Activated CD4-positive, alpha-beta T cell treated with anti-CD3 and anti-CD28 coated beads, Interleukin-2, amount 50 U/mL, for 1 hour (primary cell): ENCODE data around the gene THAP5.

Source experiments
- DNase-seq: peaks from one replicate; pipeline ENCODE4 v3.0.0-alpha.2; 2020

Gene THAP5

GRCh38 chr7:108528183-108528712 lies 41.3 kb downstream of the THAP5 start:
- no peak for DNase-seq

DNA sequence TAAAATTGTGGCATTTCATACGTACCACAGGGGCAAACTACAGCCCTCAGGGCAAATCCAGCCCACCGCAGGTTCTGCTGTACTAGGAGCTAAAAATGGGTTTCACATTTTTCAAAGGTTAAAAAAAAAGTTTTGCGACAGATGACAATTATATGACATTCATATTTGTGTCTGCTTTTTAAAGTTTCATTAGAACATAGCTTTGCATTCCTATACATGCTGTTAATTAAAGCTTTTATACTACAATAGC lies 42.8 kb downstream of the THAP5 start:
- DNase-seq, result no peak

DNA sequence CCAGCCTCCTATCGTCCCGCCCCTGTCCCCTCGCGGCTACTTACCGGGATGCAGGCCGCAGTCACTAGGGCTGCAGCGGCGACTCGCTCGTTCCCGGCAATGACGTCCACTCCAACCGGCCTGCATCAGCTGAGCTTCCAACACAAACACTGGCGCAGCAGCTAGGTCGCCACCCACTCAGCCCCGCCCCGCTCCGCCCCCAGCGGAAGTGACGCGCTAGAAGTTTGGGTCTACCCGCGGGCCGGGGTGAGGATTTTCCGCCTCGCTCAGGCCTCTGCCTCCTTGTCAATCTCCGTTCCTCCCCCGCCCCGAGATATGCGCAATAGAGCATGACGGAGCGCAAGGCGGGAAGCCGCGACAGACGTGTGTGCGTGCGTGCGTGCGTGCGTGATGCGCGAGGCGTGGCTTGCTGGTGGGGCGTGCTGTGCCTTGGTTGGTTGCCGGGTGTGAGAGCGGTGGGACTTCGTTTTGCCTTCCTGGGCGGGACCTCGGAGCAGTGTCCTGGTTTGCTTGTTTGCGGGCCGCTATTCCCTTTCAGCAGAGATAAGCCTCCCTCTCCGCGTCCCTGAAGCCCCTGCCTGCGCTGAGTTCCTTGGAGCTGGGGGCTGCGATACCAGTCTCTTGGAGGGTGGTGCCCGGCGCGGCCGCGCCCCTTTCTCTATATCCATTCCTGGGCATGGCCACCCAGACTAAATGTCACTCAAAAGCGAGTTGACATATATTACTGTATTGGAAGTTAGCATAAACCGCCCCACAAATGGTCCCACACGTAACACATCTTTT lies 43.3 kb downstream of the THAP5 start, which contains the start of gene PNPLA8:
PNPLA8 (minus strand) TSS at position 151 of the 783 bp plus-strand sequence. CDS start 10,644 bp downstream, outside the sequence.
- DNase-seq, result peak; percentile 100

DNA sequence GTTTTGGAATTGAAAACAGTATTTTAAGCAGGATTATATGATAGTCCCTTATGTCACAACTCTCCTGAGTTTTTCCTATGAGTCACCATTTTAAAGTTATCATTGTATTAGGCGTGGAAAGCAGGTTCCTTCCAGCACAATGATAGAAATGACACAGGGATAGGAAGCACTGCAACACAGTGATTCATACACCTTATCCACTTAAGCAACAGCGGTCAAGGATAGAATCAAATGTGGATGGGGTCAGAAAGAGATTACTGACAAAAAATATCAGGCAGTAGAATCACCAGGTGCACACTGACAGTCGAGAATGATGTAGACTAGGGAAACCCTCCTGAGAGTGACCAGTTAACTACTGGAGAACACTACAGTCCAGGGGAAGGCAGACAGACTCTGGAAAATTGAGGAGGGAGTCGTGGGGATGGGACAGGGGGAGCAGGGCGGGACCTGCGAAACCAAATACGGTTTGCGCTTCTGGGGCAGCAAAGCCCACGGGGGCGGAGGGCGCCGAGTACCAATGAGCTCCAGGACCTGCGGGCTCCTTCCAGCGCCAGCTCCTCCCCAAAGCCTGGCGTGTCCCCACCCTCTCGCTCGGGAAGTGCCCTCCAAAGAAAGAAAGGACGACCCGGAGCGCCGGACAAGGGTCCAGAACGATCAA lies 44.0 kb downstream of the THAP5 start:
- no peak for DNase-seq

DNA sequence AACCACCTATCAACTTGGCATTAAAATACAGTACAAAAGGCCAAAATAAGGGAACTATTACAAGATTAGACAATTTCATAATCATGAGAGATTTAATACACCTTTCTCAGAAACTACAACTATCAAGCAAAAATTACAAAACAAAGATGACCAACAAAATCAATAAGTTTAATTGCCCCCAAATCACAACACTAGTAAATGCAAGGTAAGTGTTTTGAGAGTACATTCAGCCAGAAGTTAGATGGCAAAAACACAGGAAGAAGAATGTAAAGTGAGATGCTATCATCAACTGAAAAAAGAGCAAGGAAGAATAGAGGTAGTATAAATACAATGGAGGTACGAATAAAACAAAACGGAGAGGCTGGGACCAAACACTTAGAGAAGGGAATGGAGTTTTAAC lies 46.7 kb downstream of the THAP5 start:
- no peak for DNase-seq

GRCh38 chr7:108517951-108518350 lies 51.6 kb downstream of the THAP5 start:
- DNase-seq, result no peak

GRCh38 chr7:108515630-108516029 lies 53.9 kb downstream of the THAP5 start:
- no peak for DNase-seq

DNA sequence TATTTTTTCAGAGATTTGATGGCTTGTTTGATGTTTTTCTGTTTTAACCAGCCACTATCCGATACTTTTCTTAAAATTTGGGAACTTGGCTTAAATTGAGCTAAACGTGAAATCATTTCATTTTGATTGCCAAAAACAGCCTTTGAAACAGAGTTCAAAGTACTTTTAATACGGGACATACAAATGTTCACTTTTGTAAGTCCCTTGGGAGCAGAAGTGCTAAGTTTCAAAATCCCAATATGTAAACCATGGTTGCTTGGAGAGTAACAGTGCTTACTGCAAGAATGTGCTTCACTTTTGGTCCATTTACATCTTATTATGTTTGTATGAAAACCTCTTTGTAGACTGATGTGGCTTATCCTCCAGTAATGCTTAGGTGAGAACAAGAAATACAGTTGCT lies 54.5 kb downstream of the THAP5 start:
- no peak for DNase-seq
